Upper lobe of left lung (tissue), 6 donors: ENCODE results near the gene DENND4B. TPM values are rescaled to one million over a fixed set of nuclear protein-coding genes. Genes with fewer than 3 reads are reported as not detected.

Experiments used
- ATAC-seq, 2 donors: fragments of 200-7000 bp; cut with Tn5 transposase; one replicate each; pipeline ENCODE4 v1.9.1; 2022; ENCODE audit warnings: mild to moderate bottlenecking in 2 of 2, moderate library complexity in 2 of 2; ENCODE audit not compliant: low FRiP score in 2 of 2
- DNase-seq, 2 donors: peaks; one replicate each; pipeline ENCODE4 v3.0.0-alpha.2; 2019 to 2020
- H3K27ac ChIP-seq, 4 donors: fragments of 200-600 bp; sonication (generic); one replicate each; pipeline ENCODE4 v1.5.1; 2016 to 2019
- H3K27me3 ChIP-seq, 4 donors: fragments of 200-600 bp; sonication (generic); one replicate each; pipeline ENCODE4 v1.5.1; 2017 to 2019
- H3K36me3 ChIP-seq, 4 donors: fragments of 200-600 bp; sonication (generic); one replicate each; pipeline ENCODE4 v1.5.1; 2016 to 2019
- H3K4me1 ChIP-seq, 4 donors: fragments of 200-600 bp; sonication (generic); one replicate each; pipeline ENCODE4 v1.5.1; 2018 to 2019
- H3K4me3 ChIP-seq, 4 donors: fragments of 200-600 bp; sonication (generic); one replicate each; pipeline ENCODE4 v1.5.1; 2017 to 2019; ENCODE audit warnings: mild to moderate bottlenecking in 2 of 4, moderate library complexity in 1 of 4
- H3K9me3 ChIP-seq, 4 donors: fragments of 200-600 bp; sonication (generic); one replicate each; pipeline ENCODE4 v1.5.1; 2018 to 2019
- EP300 ChIP-seq, 4 donors: sonication (generic); formaldehyde crosslinking; IDR thresholded peaks; one replicate each; pipeline ENCODE4 v1.5.1; 2017; ENCODE audit warnings: antibody characterized with exemption in 4 of 4, control low read depth in 2 of 4
- POLR2A ChIP-seq, 4 donors: fragments of 450-650 bp; IDR thresholded peaks; one replicate each; pipeline ENCODE4 v1.5.1; 2016 to 2017; ENCODE audit warnings: antibody characterized with exemption in 4 of 4, mild to moderate bottlenecking in 2 of 4
- POLR2AphosphoS5 ChIP-seq, 2 donors: sonication (generic); formaldehyde crosslinking; IDR thresholded peaks; one replicate each; pipeline ENCODE4 v1.5.1; 2017; ENCODE audit warnings: antibody characterized with exemption in 2 of 2
- WGBS, 2 donors: methylation state at CpG; one replicate each; pipeline ENCODE4 v1.1.5; 2017 to 2018; 5-methylcytosine and 5-hydroxymethylcytosine counted together
- total RNA-seq, 6 donors: library from RNA; depleted of rRNA in 4 of 6; stranded (reverse); fragments of >200 nt in 4 of 6; gene quantifications; one replicate each; pipeline versions ENCODE4 v1.1.0 to v1.2.1, GENCODE V29; 2016 to 2021
- TF ChIP-seq, protein P1 (sequence below), 6 experiments: fragments of 450-650 bp in 4 of 6; fragments of 200-600 bp in 2 of 6; sonication (generic) in 2 of 6; IDR thresholded peaks; one replicate each; pipeline ENCODE4 v1.5.1; 2016 to 2019; ENCODE audit warnings: antibody characterized with exemption in 6 of 6
- donor health status: DM: no; HTN: no; CAD: no; lungs with moderate emphysema.
- donor health status: DM: no; HTN: yes; CAD: no; lungs with severe emphysema.

The DENND4B gene
- total RNA-seq, 6 donors from 2014 or later = 43.3 to 151 (median 103) TPM

DNA sequence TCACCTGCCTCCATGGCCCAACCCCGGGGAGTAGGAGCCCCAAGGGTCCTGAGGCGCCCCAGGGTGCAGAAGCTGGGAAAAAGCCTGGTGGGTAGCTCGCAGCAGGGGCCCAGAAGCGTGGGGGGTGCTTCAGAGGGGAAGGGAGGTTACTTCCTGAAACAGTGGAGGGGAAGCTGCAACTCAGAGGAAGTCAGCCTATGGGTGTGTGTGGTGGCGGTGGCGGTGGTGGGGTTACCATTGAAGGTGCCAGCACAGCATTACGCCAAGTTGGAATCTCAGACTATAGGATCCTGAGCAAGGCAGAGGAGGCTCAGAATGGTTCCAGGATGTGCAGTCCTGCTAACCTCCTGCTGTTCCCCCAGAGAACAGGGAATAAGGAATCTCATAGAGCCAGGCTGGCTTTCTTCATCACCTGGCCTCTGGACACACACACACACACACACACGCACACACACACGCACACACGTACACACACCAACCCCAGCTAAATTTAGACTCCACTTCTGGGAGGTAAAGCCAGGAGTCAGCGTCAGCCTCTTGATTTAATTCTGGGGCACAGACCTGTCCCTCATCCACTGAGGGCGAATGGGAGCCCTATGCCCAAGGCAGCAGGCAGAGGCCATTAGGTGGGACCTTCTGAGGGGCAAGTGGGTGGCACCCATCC lies 1.3 kb downstream of the DENND4B start:
- DNase-seq = peak in 1 of 2 donors; percentile 79
- H3K27ac ChIP-seq = peak overlapping the region; percentile 98 to 100 (median 98)
- 15 to 16% methylated on average over 9 to 12 of the region's 12 CpGs for WGBS, 2 donors
- H3K27me3 ChIP-seq = no peaks in the 10 kb centered on the region
- H3K36me3 ChIP-seq = peaks cover 13 to 68% (median 48%) of the 10 kb centered on the region in 4 donors
- TF ChIP-seq POLR2AphosphoS5 (IDR thresholded peaks at IDR 0.05) = peak; percentile 26 to 66
- TF ChIP-seq POLR2A (IDR thresholded peaks at IDR 0.05) = peak in 1 of 4 donors; percentile 37
- TF ChIP-seq, protein P1, sequence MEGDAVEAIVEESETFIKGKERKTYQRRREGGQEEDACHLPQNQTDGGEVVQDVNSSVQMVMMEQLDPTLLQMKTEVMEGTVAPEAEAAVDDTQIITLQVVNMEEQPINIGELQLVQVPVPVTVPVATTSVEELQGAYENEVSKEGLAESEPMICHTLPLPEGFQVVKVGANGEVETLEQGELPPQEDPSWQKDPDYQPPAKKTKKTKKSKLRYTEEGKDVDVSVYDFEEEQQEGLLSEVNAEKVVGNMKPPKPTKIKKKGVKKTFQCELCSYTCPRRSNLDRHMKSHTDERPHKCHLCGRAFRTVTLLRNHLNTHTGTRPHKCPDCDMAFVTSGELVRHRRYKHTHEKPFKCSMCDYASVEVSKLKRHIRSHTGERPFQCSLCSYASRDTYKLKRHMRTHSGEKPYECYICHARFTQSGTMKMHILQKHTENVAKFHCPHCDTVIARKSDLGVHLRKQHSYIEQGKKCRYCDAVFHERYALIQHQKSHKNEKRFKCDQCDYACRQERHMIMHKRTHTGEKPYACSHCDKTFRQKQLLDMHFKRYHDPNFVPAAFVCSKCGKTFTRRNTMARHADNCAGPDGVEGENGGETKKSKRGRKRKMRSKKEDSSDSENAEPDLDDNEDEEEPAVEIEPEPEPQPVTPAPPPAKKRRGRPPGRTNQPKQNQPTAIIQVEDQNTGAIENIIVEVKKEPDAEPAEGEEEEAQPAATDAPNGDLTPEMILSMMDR (IDR thresholded peaks at IDR 0.05) = no peak
- TF ChIP-seq EP300 (IDR thresholded peaks at IDR 0.05) = no peak
- ATAC-seq = peak; percentile 66 to 68
- H3K4me3 ChIP-seq = peak overlapping the region; percentile 60 to 99 (median 98)
- H3K9me3 ChIP-seq = no peaks in the 10 kb centered on the region
- H3K4me1 ChIP-seq = peaks cover 22 to 31% (median 28%) of the 10 kb centered on the region in 4 donors

DNA sequence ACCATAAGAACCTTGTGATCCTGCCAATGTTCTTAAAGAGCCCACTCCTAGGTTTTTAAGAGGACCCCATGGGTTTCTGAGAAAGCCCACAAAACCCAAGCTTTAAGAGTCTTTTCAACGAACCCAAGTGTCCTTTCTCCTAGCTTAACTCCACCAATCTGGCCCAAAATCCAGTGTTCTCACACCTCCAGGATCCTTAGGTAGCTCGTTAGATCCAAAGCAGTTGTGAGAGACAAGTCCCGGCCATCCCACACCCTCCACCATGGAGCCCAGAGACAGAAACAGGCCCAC lies 1.7 kb downstream of the DENND4B start:
- no peak for DNase-seq
- Histone ChIP-seq H3K4me3 (peak overlapping the region in 3 of 4 donors; percentile 97 to 99 (median 98)), H3K4me1 (peaks cover 22 to 31% (median 28%) of the 10 kb centered on the region in 4 donors), H3K27me3 (no peaks in the 10 kb centered on the region), H3K36me3 (peaks cover 10 to 68% (median 49%) of the 10 kb centered on the region in 4 donors), H3K9me3 (no peaks in the 10 kb centered on the region), H3K27ac (peak overlapping the region; percentile 98 to 100 (median 98))
- TF ChIP-seq POLR2AphosphoS5 (IDR thresholded peaks at IDR 0.05) (no peak), EP300 (IDR thresholded peaks at IDR 0.05) (no peak)
- WGBS, 2 donors = 28 to 49% methylated on average over 3 of the region's 3 CpGs
- no peak for ATAC-seq

DNA sequence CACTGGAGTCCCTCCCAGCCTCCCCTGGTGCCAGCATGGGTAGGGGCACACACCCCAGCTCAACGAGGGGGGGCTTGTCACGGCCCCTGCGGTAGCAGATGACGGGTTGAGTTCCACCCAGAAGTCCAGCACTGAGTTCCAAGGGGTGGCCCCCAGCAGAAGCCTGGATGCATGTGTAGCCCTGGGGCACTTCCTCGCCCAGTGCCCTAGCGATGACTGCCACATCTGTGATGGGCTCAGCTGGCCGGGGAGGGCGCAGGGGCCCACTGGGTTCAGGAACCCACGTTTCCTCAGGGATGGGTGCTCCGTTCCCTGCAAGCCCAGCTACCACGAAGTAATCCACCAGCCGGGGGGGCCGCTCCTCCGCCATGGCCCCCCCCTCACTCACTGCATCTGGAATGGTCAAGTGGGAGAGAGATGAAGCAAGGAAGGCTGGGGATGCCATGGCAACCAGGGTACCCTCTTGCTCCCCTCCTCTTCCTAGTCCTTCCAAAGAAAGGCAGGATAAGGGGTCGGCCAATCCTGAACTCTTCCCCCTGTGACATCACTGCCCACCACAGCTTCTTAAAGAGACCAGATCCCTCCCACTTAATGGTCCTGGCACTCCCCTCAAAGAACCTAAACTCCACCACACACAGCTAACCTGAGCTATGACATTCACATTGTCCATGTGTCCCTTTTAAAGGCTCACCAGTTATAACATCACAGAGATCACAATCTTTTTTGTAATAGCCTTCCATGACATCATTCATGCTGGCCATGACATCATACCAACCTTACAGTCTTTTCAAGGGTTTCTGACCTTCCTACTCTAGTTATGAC lies 2.3 kb downstream of the DENND4B start:
- peak in 1 of 2 donors; percentile 77 for DNase-seq
- 75 to 84% methylated on average over 11 to 15 of the region's 15 CpGs for WGBS, 2 donors
- Histone ChIP-seq H3K27ac (peak overlapping the region; percentile 98 to 100 (median 98)), H3K4me3 (peak overlapping the region in 3 of 4 donors; percentile 97 to 99 (median 98)), H3K9me3 (no peaks in the 10 kb centered on the region), H3K4me1 (peaks cover 22 to 31% (median 28%) of the 10 kb centered on the region in 4 donors), H3K36me3 (peaks cover 10 to 68% (median 49%) of the 10 kb centered on the region in 4 donors), H3K27me3 (no peaks in the 10 kb centered on the region)
- TF ChIP-seq POLR2AphosphoS5 (IDR thresholded peaks at IDR 0.05) = no peak
- TF ChIP-seq, protein P1 (IDR thresholded peaks at IDR 0.05) = no peak
- no peak for TF ChIP-seq POLR2A (IDR thresholded peaks at IDR 0.05)
- no peak for TF ChIP-seq EP300 (IDR thresholded peaks at IDR 0.05)
- no peak for ATAC-seq

DNA sequence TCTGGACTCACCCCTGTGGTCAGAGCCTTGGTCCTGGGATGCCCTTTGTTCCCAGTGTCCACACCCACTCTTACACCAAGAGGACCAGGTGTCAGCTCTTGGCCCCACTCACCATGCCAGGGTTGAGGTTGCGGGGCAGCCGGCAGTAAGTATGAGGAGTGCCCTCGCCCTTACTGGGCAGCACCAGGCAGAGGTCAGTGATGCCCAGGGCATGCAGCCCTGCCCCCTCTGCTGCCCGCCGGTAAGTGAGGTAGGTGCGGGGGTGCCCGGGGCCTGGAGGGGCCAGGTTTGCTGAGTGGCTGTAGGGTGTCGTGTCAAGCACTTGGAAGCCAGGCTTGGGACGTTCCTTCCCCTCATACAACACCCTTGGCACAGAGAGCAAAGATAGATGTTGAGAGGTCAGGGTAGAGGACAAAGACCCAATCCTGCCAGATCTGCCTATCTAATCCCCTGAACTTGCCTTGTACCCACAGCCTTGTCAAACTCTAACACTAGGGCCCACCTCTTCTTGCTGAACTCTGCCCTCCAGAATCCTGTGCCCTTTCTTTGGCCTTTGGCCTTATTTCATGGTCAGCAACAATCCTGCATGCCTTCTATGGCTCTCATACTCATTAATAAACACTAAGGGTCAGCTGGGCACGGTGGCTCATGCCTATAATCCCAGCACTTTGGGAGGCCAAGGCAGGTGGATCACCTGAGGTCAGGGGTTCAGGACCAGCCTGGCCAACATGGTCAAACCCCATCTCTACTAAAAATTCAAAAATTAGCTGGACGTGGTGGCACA lies 3.6 kb downstream of the DENND4B start:
- DNase-seq (peak in 1 of 2 donors; percentile 63), ATAC-seq (no peak)
- Histone ChIP-seq H3K4me3 (no peak overlapping the region), H3K27me3 (no peaks in the 10 kb centered on the region), H3K9me3 (no peaks in the 10 kb centered on the region), H3K36me3 (peaks cover 10 to 68% (median 46%) of the 10 kb centered on the region in 4 donors), H3K27ac (peak overlapping the region in 1 of 4 donors; percentile 3), H3K4me1 (peaks cover 22 to 31% (median 28%) of the 10 kb centered on the region in 4 donors)
- 33 to 84% methylated on average over 1 to 11 of the region's 11 CpGs for WGBS, 2 donors
- no peak for TF ChIP-seq EP300 (IDR thresholded peaks at IDR 0.05)
- no peak for TF ChIP-seq POLR2A (IDR thresholded peaks at IDR 0.05)
- TF ChIP-seq, protein P1 (IDR thresholded peaks at IDR 0.05) = no peak
- no peak for TF ChIP-seq POLR2AphosphoS5 (IDR thresholded peaks at IDR 0.05)
